Loucy (cell line): Measurements from ENCODE around the gene SLC37A4.

Source experiments
- H2AFZ ChIP-seq: fragments of 200-600 bp; sonication (generic); 2 replicates; pipeline ENCODE4 v1.6.0; 2016; ENCODE audit warnings: antibody characterized with exemption, mild to moderate bottlenecking, low read length, moderate library complexity
- H3F3A ChIP-seq: fragments of 200-600 bp; 2 replicates; pipeline ENCODE4 v1.6.0; 2016; ENCODE audit warnings: antibody characterized with exemption, low read depth, mild to moderate bottlenecking
- H3K27me3 ChIP-seq: fragments of 200-600 bp; sonication (generic); 2 replicates; pipeline ENCODE4 v1.6.1; 2014; ENCODE audit warnings: low read length, mild to moderate bottlenecking; ENCODE audit not compliant: insufficient read depth, poor library complexity, severe bottlenecking
- H3K36me3 ChIP-seq: fragments of 200-600 bp; sonication (generic); 2 replicates; pipeline ENCODE4 v1.6.1; 2016; ENCODE audit warnings: low read length; ENCODE audit not compliant: insufficient read depth
- H3K4me1 ChIP-seq: fragments of 200-600 bp; sonication (generic); 2 replicates; pipeline ENCODE4 v1.5.1; 2014; ENCODE audit warnings: low read length, mild to moderate bottlenecking; ENCODE audit not compliant: insufficient read depth, poor library complexity, severe bottlenecking
- H3K4me2 ChIP-seq: fragments of 200-600 bp; sonication (generic); 2 replicates; pipeline ENCODE4 v1.6.0; 2014; ENCODE audit warnings: antibody characterized with exemption, low read length, low read depth, mild to moderate bottlenecking; ENCODE audit not compliant: poor library complexity, severe bottlenecking
- H3K4me3 ChIP-seq: fragments of 200-600 bp; sonication (generic); 2 replicates; pipeline ENCODE4 v1.5.1; 2014; ENCODE audit warnings: low read length, mild to moderate bottlenecking, mixed read lengths; ENCODE audit not compliant: poor library complexity, severe bottlenecking
- H3K79me2 ChIP-seq: fragments of 200-600 bp; sonication (generic); 2 replicates; pipeline ENCODE4 v1.6.1; 2014; ENCODE audit warnings: low read length; ENCODE audit not compliant: insufficient read depth
- H3K9ac ChIP-seq: fragments of 200-600 bp; sonication (generic); 2 replicates; pipeline ENCODE4 v1.6.0; 2014; ENCODE audit warnings: mild to moderate bottlenecking, low read depth, low read length, moderate library complexity; ENCODE audit not compliant: poor library complexity, severe bottlenecking
- H3K9me2 ChIP-seq: fragments of 200-600 bp; sonication (generic); replicated peaks from 2 replicates; pipeline ENCODE4 v1.6.1; 2016; ENCODE audit warnings: low read depth, low read length, mixed read lengths
- H3K9me3 ChIP-seq: fragments of 200-600 bp; sonication (generic); 2 replicates; pipeline ENCODE4 v1.6.1; 2014; ENCODE audit warnings: mild to moderate bottlenecking, antibody characterized with exemption, low read length, low read depth; ENCODE audit not compliant: insufficient read depth
- H4K20me1 ChIP-seq: fragments of 200-600 bp; sonication (generic); 2 replicates; pipeline ENCODE4 v1.6.0; 2014; ENCODE audit warnings: antibody characterized with exemption, low read length, mild to moderate bottlenecking; ENCODE audit not compliant: insufficient read depth, poor library complexity, severe bottlenecking
- EZH2phosphoT487 ChIP-seq: fragments of 200-600 bp; IDR thresholded peaks from 2 replicates; pipeline ENCODE4 v1.6.1; 2018; ENCODE audit warnings: antibody characterized with exemption, mild to moderate bottlenecking, moderate library complexity, borderline replicate concordance
- TF ChIP-seq, protein P1 (sequence below): fragments of 200-600 bp; sonication (generic); conservative IDR thresholded peaks from 2 replicates; pipeline ENCODE4 v1.5.1; 2014; ENCODE audit warnings: mild to moderate bottlenecking, antibody characterized with exemption, low read length

Gene SLC37A4

DNA sequence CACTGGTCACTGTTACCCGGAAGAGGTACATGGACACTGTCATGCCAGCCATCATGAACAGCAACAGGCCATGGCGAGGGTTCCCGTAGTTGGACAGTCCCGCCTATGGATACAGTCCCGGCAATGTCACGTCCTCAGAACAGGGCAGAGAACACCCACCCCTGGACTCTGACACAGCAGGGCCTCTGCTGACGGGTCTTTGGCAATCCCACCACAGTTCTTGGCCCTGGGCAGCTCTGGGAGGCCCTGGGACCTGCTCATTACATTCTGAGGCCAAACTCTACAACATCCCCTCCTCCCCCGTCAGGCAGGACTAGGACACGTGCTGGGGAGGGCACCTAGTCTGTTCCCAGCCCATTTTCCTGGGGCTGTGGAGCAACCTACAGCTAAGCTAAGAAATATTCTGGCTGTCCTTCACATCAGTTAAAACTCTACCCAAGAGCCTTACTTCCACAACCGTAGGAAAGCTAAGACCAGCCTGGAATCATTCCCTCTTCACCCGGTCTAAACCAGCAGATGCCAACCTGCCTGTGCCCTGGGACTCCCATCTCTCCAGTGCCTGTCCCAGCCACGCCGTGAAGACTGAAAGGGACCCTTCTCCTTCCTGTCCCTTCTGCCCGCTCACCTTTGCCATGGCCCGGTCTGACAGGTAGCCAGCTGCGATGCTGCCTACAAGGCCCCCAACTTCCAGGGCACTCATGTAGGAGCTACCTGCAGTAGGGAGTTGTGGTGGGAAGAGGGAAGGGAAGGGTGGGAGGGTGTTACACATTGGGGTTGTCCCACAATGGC is 4.5 kb downstream of the SLC37A4 start:
- Histone ChIP-seq H3K27me3 (no peaks in the 10 kb centered on the region), H3K9me2 (no peaks in the 10 kb centered on the region), H3K9me3 (no peaks in the 10 kb centered on the region), H3K4me2 (no peak overlapping the region), H3K36me3 (peaks cover 10% of the 10 kb centered on the region), H3F3A (no peaks in the 10 kb centered on the region), H4K20me1 (no peaks in the 10 kb centered on the region), H3K4me1 (peaks cover 25% of the 10 kb centered on the region), H2AFZ (no peak overlapping the region), H3K4me3 (no peak overlapping the region), H3K79me2 (peaks cover 52% of the 10 kb centered on the region), H3K9ac (no peak overlapping the region)
- TF ChIP-seq EZH2phosphoT487: no peak
- TF ChIP-seq, protein P1, sequence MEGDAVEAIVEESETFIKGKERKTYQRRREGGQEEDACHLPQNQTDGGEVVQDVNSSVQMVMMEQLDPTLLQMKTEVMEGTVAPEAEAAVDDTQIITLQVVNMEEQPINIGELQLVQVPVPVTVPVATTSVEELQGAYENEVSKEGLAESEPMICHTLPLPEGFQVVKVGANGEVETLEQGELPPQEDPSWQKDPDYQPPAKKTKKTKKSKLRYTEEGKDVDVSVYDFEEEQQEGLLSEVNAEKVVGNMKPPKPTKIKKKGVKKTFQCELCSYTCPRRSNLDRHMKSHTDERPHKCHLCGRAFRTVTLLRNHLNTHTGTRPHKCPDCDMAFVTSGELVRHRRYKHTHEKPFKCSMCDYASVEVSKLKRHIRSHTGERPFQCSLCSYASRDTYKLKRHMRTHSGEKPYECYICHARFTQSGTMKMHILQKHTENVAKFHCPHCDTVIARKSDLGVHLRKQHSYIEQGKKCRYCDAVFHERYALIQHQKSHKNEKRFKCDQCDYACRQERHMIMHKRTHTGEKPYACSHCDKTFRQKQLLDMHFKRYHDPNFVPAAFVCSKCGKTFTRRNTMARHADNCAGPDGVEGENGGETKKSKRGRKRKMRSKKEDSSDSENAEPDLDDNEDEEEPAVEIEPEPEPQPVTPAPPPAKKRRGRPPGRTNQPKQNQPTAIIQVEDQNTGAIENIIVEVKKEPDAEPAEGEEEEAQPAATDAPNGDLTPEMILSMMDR: no peak

- no peaks in the 10 kb centered on the region for H3F3A ChIP-seq
- H3K4me3 ChIP-seq: no peak overlapping the region
- no peaks in the 10 kb centered on the region for H3K9me2 ChIP-seq
- H3K79me2 ChIP-seq: peaks cover 57% of the 10 kb centered on the region
- H3K4me1 ChIP-seq: peaks cover 26% of the 10 kb centered on the region
- peaks cover 10% of the 10 kb centered on the region for H3K36me3 ChIP-seq
- no peaks in the 10 kb centered on the region for H3K27me3 ChIP-seq
- no peak overlapping the region for H2AFZ ChIP-seq
- no peaks in the 10 kb centered on the region for H4K20me1 ChIP-seq
- TF ChIP-seq, protein P1: no peak
- no peak for TF ChIP-seq EZH2phosphoT487
- no peak overlapping the region for H3K9ac ChIP-seq
- H3K9me3 ChIP-seq: no peaks in the 10 kb centered on the region
- H3K4me2 ChIP-seq: no peak overlapping the region
These were observed 5.1 kb downstream of the SLC37A4 start for GRCh38 chr11:119025541-119025940.

GRCh38 chr11:119025099-119025473 is 5.6 kb downstream of the SLC37A4 start:
- Histone ChIP-seq H3F3A (no peaks in the 10 kb centered on the region), H3K9me2 (no peaks in the 10 kb centered on the region), H3K9ac (no peak overlapping the region), H3K36me3 (peaks cover 10% of the 10 kb centered on the region), H3K4me2 (no peak overlapping the region), H2AFZ (no peak overlapping the region), H3K4me1 (peaks cover 27% of the 10 kb centered on the region), H4K20me1 (peaks cover 2% of the 10 kb centered on the region), H3K79me2 (peaks cover 57% of the 10 kb centered on the region), H3K9me3 (no peaks in the 10 kb centered on the region), H3K4me3 (no peak overlapping the region), H3K27me3 (no peaks in the 10 kb centered on the region)
- no peak for TF ChIP-seq EZH2phosphoT487
- TF ChIP-seq, protein P1: no peak
